ENCODE measurements around the gene CEP70.
A peak's percentile ranks its signal among the peaks of the same experiment; 100 is the strongest.
"Not testable (repeated sequence)": the region's sequence is repeated elsewhere in the genome, so short reads cannot be mapped to it uniquely, and the experiment has no call there.

The CEP70 gene

GRCh38 chr3:138588445-138588844 lies 5.6 kb downstream of the CEP70 start:
- no peak for DNase-seq

GRCh38 chr3:138587374-138587773 lies 6.7 kb downstream of the CEP70 start:
- DNase-seq, result no peak

- DNase-seq, result no peak
Measured at GRCh38 chr3:138578961-138579574, 15.0 kb downstream of the CEP70 start.

GRCh38 chr3:138578141-138578540 lies 15.9 kb downstream of the CEP70 start:
- DNase-seq, result peak; percentile 77

- no peak for DNase-seq
Measured at GRCh38 chr3:138573138-138573537, 20.9 kb downstream of the CEP70 start.

GRCh38 chr3:138569624-138570023 lies 24.4 kb downstream of the CEP70 start:
- DNase-seq, result not testable (repeated sequence)

GRCh38 chr3:138569090-138569489 lies 25.0 kb downstream of the CEP70 start:
- no peak for DNase-seq

- DNase-seq, result no peak
Measured at GRCh38 chr3:138567403-138567802, 26.7 kb downstream of the CEP70 start.

GRCh38 chr3:138566293-138566692 lies 27.8 kb downstream of the CEP70 start:
- not testable (repeated sequence) for DNase-seq

GRCh38 chr3:138562902-138563301 lies 31.2 kb downstream of the CEP70 start:
- not testable (repeated sequence) for DNase-seq

- no peak for DNase-seq
Measured at GRCh38 chr3:138560501-138560900, 33.6 kb downstream of the CEP70 start.

GRCh38 chr3:138559134-138559533 lies 34.9 kb downstream of the CEP70 start:
- DNase-seq, result no peak

- not testable (repeated sequence) for DNase-seq
Measured at GRCh38 chr3:138554775-138555174, 39.3 kb downstream of the CEP70 start.

- not testable (repeated sequence) for DNase-seq
Measured at GRCh38 chr3:138550958-138551357, 43.1 kb downstream of the CEP70 start.

- no peak for DNase-seq
Measured at GRCh38 chr3:138549179-138549977, 44.7 kb downstream of the CEP70 start.

GRCh38 chr3:138547342-138547975 lies 46.6 kb downstream of the CEP70 start:
- DNase-seq, result no peak

GRCh38 chr3:138544546-138544945 lies 49.5 kb downstream of the CEP70 start:
- DNase-seq, result no peak

- DNase-seq, result no peak
Measured at GRCh38 chr3:138542977-138543376, 51.1 kb downstream of the CEP70 start.

- DNase-seq, result no peak
Measured at GRCh38 chr3:138539352-138539751, 54.7 kb downstream of the CEP70 start.

- not testable (repeated sequence) for DNase-seq
Measured at GRCh38 chr3:138521445-138521844, 72.6 kb downstream of the CEP70 start.

GRCh38 chr3:138513090-138513843 lies 80.8 kb downstream of the CEP70 start:
- no peak for DNase-seq

- DNase-seq, result no peak
Measured at GRCh38 chr3:138511945-138512344, 82.1 kb downstream of the CEP70 start.

- no peak for DNase-seq
Measured at GRCh38 chr3:138509586-138509985, 84.5 kb downstream of the CEP70 start.

Measured in inflammatory macrophage treated with lipopolysaccharide for 4 hours (primary cell).